GM12892 (cell line): ENCODE results near the gene LATS2.

Experiments used
- DNase-seq: peaks from one replicate; pipeline ENCODE4 v3.0.0; 2011; ENCODE audit not compliant: insufficient read length
- FAIRE-seq: peaks from 2 replicates; lab custom pipeline; 2011; peaks lifted over from hg19 to GRCh38; lab: Jason Lieb, UNC
- POLR2A ChIP-seq: IDR thresholded peaks from 2 replicates; pipeline ENCODE4 v1.6.1; 2011; ENCODE audit warnings: low read depth, low read length, control low read depth
- POLR2AphosphoS5 ChIP-seq: IDR thresholded peaks from 2 replicates; pipeline ENCODE4 v1.6.1; 2011; ENCODE audit warnings: low read depth, low read length, control low read depth
- TAF1 ChIP-seq: IDR thresholded peaks from 2 replicates; pipeline ENCODE4 v1.6.1; 2011; ENCODE audit warnings: low read depth, mild to moderate bottlenecking, control low read depth, low read length, borderline replicate concordance

The LATS2 gene

DNA sequence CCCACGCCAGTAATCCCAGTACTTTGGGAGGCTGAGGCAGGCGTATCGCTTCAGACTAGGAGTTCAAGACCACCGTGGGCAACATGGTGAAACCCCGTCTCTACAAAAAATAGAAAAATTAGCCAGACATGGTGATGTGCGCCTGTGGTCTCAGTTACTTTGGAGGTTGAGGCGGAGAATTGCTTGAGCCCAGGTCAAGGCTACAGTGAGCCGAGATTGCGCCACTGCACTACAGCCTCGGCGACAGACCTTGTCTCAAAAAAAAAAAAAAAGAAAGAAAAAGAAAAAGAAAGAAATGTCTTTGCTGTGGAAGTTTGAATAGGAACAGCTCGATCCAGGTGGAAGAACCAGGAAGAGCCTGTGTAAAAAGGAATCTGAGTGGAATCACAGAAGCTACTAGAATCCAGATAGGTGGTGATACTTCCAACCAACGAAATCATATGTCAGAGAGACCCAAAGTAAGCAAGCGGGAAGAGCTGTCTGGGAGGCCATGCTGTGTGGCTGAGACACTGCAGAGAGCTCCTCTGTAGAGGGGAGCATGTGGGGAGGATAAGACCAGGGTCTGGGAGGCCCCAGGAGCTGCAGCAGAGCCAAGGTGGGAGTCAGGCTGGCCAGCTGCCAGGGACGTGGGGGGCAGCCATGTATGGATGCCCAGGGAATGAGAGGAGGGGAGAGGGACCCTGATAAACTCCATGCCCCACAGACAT is 21.1 kb downstream of the LATS2 start:
- TF ChIP-seq POLR2A, result no peak
- TF ChIP-seq POLR2AphosphoS5, result no peak
- TF ChIP-seq TAF1, result no peak
- FAIRE-seq (no peak), DNase-seq (no peak)

DNA sequence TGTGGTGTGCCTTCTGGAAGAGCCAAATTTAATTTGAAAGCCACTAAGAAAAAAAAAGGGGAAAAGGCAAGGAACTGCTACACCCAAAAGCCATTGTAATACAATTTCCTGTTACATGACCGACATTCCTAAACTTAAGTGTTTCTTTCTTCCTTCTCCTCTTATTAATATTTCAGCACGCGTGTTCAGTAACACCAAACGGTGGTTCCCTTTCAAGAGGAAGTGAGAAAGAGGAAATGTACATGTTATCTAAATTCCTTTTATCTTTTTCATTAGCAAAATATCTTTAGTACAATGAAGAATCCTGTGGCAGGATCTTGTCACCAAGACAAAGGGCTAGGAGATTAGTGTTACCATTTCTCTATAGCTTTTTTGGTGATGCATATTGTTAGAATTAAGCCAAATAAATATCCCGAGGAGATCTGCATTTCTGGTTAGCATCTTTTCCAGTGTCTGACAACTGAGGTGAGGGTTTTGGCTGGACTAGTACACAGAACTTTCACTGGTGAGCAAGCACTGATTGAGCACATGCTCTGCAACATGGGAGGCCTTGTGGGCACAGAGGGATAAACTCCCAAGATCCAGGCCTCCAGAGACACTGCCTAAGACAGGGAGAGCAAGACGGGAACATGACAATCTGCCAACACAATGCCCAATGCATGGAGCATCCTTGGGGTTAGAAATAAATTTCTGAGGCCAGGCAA is 22.1 kb downstream of the LATS2 start:
- no peak for TF ChIP-seq POLR2AphosphoS5
- TF ChIP-seq POLR2A, result no peak
- no peak for TF ChIP-seq TAF1
- DNase-seq (no peak), FAIRE-seq (no peak)

DNA sequence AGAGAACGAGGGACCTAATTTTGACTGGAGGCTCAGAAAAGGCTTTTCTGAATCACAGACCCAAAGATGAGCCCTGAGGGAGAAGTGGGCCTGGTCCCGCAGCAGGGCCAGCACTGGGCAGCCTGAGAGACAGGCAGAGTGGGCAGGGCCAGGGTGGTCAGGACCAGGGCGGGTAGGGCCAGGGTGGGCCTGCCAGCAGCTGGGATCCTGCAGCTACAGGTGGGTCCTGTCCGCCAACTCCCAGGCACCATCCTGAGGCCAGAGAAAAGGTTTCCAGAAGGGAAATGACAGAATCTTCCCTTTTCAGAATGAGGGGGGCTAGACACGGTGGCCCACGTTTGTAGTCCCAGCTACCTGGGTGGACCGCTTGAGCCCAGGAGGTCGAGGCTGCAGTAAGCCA is 23.7 kb downstream of the LATS2 start:
- DNase-seq, result no peak
- TF ChIP-seq POLR2AphosphoS5, result no peak
- no peak for TF ChIP-seq TAF1
- no peak for TF ChIP-seq POLR2A

DNA sequence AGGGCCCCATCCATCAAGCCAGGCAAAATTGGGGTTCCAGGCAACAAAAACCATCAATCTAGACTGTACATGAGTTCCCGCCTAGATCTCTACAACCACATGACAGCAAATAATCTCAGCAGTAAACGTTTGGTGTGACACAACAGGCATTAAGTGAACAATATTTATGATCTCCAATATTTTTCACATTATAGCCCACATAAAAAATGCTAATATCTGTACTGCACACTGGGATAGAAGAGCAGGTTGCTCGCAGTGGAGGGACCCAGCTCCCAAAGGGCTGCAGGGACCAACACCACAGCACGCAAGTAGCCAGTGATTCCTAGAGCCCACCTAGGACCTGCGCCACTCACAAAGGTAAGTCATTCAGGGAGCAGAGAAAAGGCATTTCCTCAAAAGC is 25.9 kb downstream of the LATS2 start:
- DNase-seq, result no peak

More for the DNA sequence above, 23.7 kb downstream of the LATS2 start:
- FAIRE-seq, result no peak

DNA sequence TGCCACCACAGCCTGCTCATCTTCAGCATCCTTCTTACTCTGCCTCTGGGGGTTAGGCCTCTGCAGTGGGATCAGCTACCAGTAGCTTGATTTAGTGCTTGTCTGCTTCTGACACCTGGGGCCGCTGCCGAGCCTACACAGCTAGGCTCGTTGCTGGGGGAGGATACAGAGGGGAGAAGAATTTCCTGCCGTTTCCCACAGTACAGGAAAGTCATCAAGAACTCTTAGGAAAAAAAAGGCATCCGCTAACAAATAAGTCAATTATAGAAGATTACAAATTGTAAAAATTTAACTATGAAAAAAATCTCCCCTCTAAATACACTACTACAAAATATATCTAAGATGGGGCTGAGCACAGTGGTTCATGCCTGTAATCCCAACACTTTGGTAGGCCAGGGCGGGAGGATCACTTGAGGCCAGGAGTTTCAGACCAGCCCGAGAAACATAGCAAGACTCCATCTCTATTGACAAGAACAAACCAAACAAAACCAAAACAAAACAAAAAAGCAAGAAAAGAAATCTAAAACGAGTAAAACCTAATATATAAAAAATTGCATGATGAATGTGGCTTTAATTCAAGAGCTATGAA is 26.7 kb downstream of the LATS2 start:
- TF ChIP-seq TAF1, result no peak
- no peak for TF ChIP-seq POLR2AphosphoS5
- TF ChIP-seq POLR2A, result no peak
- no peak for FAIRE-seq
- no peak for DNase-seq

More for the DNA sequence above, 25.9 kb downstream of the LATS2 start:
- TF ChIP-seq POLR2A, result no peak
- TF ChIP-seq TAF1, result no peak
- TF ChIP-seq POLR2AphosphoS5, result no peak
- no peak for FAIRE-seq

DNA sequence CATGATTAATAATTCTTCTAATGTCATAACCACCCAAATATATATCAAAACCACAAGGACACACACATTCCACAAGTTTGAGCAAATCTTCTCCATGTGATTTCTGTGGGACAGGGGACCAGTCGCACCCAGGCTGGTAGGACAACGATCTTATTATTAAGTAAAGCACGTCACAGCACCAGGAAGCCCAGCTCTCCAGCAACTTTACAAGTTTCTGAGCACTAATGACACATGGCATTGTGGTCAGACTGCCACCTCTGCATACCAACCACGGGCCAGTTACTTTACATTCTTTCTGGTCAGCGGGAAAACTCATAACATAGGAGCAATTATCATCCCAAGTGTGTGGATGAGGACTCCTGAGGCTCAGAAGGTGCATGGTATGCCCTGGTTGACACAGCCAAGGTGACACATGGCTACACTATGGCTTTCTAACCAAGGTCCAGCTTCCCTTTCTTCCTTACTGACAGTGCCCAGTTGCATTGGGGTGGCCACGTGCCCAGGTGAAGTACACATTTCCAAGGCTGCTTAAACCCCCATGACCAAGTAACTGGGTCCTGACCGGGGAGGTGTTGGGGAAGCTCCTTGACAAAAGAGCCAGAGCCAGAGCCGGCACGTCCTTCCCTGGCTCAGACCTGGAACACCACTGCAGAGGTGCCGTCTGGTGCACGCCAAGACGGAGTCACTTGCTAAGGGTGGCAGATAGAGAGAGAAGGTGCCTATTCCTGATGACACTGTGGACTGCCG is 27.4 kb downstream of the LATS2 start:
- DNase-seq, result no peak
- no peak for TF ChIP-seq POLR2AphosphoS5
- no peak for TF ChIP-seq POLR2A
- TF ChIP-seq TAF1, result no peak
- no peak for FAIRE-seq

DNA sequence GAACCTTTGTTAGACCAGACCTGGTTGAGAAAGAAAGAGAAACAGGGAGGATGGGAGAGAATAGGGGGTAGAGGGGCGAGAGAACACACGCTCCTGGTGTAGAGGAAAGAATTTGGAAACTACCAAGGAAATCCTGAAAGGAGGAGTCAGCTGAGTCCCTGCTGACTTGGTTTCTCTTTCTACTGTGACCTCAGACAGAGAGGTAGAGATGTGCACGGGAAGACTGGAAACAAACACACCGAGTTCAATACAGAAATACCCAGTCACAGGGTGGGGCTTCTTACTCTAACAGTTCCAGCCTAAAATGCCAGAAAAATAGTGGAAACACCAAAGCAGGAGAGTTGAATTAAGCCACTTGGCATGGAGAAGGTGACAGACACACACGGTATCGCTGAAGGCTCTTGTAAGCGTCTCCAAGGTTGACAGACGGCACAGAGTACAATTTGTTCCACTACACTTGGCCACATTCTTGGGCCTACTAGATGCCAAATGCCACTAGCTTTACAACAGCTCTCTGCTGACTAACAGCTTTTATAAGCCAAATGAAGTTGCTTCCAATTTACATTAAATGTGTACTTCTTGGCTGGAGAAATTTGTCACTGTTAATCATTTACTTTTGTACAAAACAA is 28.1 kb downstream of the LATS2 start:
- FAIRE-seq (no peak), DNase-seq (no peak)
- TF ChIP-seq POLR2A, result no peak
- no peak for TF ChIP-seq TAF1
- no peak for TF ChIP-seq POLR2AphosphoS5

DNA sequence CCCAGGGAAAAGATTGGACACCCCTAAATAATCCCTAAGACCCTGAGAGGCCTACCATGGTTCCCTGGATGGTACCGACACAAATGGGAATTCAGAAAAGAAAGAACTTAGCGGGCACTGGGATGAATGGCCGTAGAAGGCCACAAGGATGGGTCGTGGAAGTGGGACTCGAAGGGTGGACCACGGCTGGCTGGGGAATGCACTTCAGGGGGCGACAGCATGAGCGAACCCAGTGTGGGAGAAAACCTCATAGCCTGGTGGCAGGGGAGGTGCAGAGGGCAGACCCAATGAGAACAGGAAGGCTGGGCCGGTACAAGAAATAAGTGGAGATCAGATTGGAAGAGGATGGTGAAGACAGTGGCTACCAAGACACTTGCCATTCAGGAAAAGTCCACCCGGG is 28.7 kb downstream of the LATS2 start:
- FAIRE-seq, result no peak
- TF ChIP-seq POLR2AphosphoS5 (no peak), TAF1 (no peak), POLR2A (no peak)
- no peak for DNase-seq

DNA sequence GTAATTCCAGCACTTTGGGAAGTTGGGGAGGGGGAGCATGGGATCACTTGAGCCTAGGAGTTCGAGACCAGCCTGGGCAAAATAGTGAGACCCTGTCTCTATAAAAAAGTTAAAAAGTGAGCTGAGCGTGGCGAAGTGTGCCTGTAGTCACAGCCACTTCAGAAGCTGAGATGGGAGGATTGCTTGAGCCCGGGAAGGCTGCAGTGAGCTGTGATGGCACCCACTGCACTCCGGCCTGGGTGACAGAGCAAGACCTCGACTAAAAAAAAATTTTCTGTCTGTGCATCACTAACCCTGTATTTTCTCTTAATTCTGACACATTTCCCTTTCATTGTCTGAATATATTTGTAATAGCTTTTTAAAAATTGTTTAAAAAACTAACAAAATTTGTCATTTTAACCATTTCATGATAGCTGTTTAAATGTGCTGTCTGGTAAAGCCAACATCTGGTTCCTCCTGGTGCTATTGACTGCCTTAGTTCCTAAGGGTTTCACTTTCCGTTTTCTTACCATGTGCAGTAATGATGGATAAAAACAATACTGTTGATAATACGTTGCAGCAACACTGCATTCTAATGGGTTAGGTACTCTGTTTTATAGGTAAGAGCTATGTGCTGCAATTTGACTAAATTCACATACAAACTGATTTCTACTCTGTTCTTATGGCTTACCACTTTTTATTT is 29.7 kb downstream of the LATS2 start:
- DNase-seq, result no peak
- FAIRE-seq, result no peak
- no peak for TF ChIP-seq TAF1
- TF ChIP-seq POLR2A, result no peak
- no peak for TF ChIP-seq POLR2AphosphoS5

DNA sequence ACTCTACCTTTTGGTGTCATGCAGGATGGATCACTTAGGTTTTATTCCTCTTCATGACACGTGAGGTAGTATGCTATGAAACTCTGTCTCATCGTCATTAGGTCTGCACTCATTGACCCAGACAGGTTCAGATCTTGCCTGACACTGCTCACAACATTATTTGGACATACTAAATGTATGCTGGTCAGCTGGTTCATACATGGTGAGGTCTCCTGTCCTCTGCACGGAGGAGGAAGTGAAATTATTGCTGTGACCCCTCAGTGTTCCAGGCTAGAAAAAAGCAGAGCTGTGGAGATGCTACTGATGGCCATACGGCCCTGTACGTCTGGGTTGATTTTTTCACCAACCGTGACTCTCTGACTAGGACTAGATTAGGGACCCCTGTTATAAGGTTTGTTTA is 35.8 kb downstream of the LATS2 start:
- DNase-seq, result no peak
- no peak for TF ChIP-seq POLR2A
- no peak for TF ChIP-seq POLR2AphosphoS5
- no peak for TF ChIP-seq TAF1
- FAIRE-seq, result no peak

DNA sequence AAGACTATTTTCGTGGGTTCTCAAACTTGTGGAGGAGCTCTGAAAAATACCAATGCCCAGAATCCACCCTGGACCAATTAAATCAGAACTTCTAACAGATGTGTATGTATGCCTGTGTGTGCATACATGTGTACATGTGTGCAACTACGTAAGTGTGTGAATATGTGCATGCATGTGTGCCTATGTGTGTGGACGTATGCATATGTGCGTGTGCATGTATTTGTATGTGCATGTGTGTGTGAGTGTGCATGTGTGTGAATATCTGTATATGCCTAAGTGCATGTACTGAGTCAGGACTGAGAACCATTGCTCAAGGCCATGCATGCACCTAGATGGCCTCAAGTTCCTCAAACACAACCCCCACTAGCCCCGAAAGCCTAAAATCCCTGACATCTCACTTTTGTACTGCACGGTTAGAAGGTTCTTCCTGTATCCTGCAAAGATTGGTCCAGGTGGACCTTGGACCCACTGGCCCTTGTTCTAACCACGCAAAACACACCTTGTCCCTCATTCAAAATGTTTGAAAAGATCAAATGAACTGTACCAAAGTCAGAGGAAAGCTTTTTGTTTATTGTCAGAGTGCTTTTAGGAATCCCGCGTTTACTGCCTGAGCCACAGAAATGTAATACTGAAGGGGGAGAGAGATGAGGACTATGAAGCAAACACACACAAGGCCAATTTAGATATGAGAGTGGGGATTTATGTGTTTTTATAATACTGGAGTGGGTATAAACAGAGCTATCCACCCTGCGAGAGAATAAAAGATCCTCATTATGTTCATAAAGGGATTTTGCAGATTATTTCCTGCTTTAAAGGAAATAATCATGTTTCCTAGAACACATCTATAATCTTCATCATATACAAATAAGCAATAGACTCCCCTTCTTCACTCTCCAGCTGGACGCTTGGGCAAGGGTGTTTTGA is 39.1 kb downstream of the LATS2 start:
- FAIRE-seq (no peak), DNase-seq (no peak)
- TF ChIP-seq TAF1, result no peak
- no peak; the same call in 1 of the 2 replicates for TF ChIP-seq POLR2AphosphoS5
- no peak for TF ChIP-seq POLR2A
